ENCODE data around the gene PNRC2.

The PNRC2 gene

DNA sequence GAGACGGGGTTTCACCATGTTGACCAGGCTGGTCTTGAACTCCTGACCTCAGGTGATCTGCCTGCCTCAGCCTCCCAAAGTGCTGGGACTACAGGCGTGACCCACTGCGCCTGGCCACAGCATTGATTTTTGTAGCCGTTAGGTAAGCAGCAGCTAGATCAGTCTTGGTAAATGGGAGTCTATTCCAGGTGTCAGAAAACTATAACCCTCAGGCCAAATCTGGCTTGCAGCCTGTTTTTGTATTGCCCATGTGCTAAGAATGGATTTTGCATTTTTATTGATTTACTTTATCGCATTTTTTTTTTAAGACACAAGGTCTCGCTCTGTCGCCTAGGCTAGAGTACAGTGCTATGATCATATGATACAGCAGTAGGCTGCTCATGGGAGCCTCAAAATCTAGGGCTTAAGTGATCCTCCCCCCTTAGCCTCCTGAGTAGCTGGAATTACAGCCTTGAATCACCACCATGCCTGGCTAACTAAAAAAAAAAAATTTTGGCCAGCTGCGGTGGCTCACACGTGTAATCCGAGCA lies 37.1 kb downstream of the PNRC2 start:
- Histone ChIP-seq H3K36me3 (no peaks in the 10 kb centered on the region), H3K9me3 (no peaks in the 10 kb centered on the region), H3K4me1 (no peaks in the 10 kb centered on the region), H3K27me3 (no peaks in the 10 kb centered on the region), H3K4me3 (ENCODE audit: low read depth, low read length) (no peak overlapping the region)
- no peak for DNase-seq
- TF ChIP-seq CTCF (IDR thresholded peaks at IDR 0.05; ENCODE audit: low read depth, low read length), result no peak

DNA sequence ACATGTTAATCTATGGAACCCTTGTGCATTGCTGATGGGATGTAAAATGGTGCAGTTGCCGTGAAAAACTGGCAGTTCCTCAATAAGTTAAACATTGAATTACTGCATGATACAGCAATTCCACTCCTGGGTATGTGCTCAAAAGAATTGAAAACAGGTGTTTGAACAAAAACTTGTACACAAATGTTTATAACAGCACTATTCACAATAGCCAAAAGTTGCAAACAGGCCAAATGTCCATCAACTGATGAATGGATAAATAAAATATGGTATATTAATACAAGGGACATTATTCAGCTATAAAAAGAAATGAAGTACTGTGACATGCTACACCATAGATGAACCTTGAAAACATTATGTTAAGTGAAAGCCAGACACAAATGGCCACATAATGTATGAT lies 38.2 kb downstream of the PNRC2 start:
- H3K4me3 ChIP-seq (ENCODE audit: low read depth, low read length), result no peak overlapping the region
- H3K36me3 ChIP-seq, result no peaks in the 10 kb centered on the region
- no peaks in the 10 kb centered on the region for H3K9me3 ChIP-seq
- TF ChIP-seq CTCF (IDR thresholded peaks at IDR 0.05; ENCODE audit: low read depth, low read length), result no peak
- no peaks in the 10 kb centered on the region for H3K4me1 ChIP-seq
- no peak for DNase-seq
- H3K27me3 ChIP-seq, result no peaks in the 10 kb centered on the region

DNA sequence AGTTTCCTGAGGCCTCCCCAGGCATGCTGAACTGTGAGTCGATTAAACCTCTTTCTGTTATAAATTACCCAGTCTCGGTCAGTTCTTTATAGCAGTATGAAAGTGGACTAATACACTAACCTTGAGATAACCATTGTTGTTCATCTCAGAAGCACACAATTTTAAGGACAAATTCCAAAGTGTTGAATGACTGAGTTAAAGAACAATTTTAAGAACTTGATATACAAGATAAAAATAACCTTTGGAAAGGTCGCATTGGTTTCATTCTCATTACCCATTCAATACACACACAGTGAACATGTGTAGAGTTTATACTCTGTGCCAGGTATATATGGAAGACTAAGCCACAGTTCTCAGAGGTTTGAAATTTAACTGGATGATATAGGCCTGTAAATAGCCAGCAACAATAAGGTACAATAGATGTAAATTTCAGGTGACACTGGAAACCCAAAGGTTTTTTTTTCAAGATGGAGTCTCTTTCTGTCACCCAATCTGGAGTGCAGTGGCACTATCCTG lies 39.6 kb downstream of the PNRC2 start:
- H3K4me1 ChIP-seq, result no peaks in the 10 kb centered on the region
- no peaks in the 10 kb centered on the region for H3K9me3 ChIP-seq
- no peaks in the 10 kb centered on the region for H3K36me3 ChIP-seq
- DNase-seq, result no peak
- no peak for TF ChIP-seq CTCF (IDR thresholded peaks at IDR 0.05; ENCODE audit: low read depth, low read length)
- no peaks in the 10 kb centered on the region for H3K27me3 ChIP-seq
- no peak overlapping the region for H3K4me3 ChIP-seq (ENCODE audit: low read depth, low read length)

- no peak for DNase-seq
- Histone ChIP-seq H3K4me3 (ENCODE audit: low read depth, low read length) (no peak overlapping the region), H3K4me1 (no peaks in the 10 kb centered on the region), H3K9me3 (no peaks in the 10 kb centered on the region), H3K27me3 (no peaks in the 10 kb centered on the region), H3K36me3 (no peaks in the 10 kb centered on the region)
- no peak for TF ChIP-seq CTCF (IDR thresholded peaks at IDR 0.05; ENCODE audit: low read depth, low read length)
Measured at GRCh38 chr1:24002695-24003094, 43.1 kb downstream of the PNRC2 start.

- Histone ChIP-seq H3K9me3 (no peaks in the 10 kb centered on the region), H3K27me3 (no peaks in the 10 kb centered on the region), H3K4me1 (no peaks in the 10 kb centered on the region), H3K4me3 (ENCODE audit: low read depth, low read length) (no peak overlapping the region), H3K36me3 (no peaks in the 10 kb centered on the region)
- no peak for TF ChIP-seq CTCF (IDR thresholded peaks at IDR 0.05; ENCODE audit: low read depth, low read length)
- no peak for DNase-seq
Measured at GRCh38 chr1:24003331-24003972, 43.8 kb downstream of the PNRC2 start.

DNA sequence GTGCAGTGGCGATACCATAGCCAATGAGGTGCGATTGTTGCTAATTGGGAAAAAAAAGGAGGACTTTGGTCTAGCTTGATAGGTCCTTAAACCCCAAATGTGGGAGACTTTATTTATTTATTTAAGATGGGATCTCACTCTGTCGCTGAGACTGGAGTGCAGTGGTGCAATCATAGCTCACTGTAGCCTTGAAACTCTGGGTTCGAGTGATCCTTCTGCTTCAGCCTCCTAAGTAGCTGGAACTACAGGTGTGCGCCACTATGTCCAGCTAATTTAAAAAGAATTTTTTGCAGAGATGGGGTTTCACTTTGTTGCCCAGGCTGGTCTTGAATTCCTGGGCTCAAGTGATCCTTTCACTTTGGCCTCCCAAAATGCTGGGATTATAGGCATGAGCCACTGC lies 44.5 kb downstream of the PNRC2 start:
- DNase-seq, result no peak
- Histone ChIP-seq H3K4me1 (no peaks in the 10 kb centered on the region), H3K27me3 (no peaks in the 10 kb centered on the region), H3K4me3 (ENCODE audit: low read depth, low read length) (no peak overlapping the region), H3K9me3 (no peaks in the 10 kb centered on the region), H3K36me3 (no peaks in the 10 kb centered on the region)
- no peak for TF ChIP-seq CTCF (IDR thresholded peaks at IDR 0.05; ENCODE audit: low read depth, low read length)
